Lung (tissue), 12 donors: ENCODE results near the gene CCHCR1. TPM values are rescaled to one million over a fixed set of nuclear protein-coding genes. Genes with fewer than 3 reads are reported as not detected.

ENCODE experiments used
- ATAC-seq: fragments of 200-7000 bp; cut with Tn5 transposase; one replicate; pipeline ENCODE4 v1.9.1; 2020; ENCODE audit warnings: moderate number of reproducible peaks; ENCODE audit not compliant: insufficient read depth, low FRiP score
- DNase-seq, 3 donors: peaks; one replicate each; pipeline ENCODE4 v3.0.0-alpha.2; 2013 to 2017
- H3K27ac ChIP-seq, 2 donors: one replicate each; pipeline ENCODE4 v1.5.1; 2013; ENCODE audit warnings: mild to moderate bottlenecking in 2 of 2, moderate library complexity in 2 of 2, control low read depth in 1 of 2, inconsistent platforms in 1 of 2, low read depth in 1 of 2, low read length in 1 of 2
- H3K27me3 ChIP-seq, 3 donors: one replicate each; pipeline ENCODE4 v1.5.1; 2013; ENCODE audit warnings: low read length in 2 of 3; ENCODE audit not compliant: control insufficient read depth in 3 of 3, insufficient read depth in 3 of 3
- H3K36me3 ChIP-seq, 4 donors: one replicate each; pipeline ENCODE4 v1.5.1; 2013; ENCODE audit warnings: low read length in 4 of 4, mild to moderate bottlenecking in 1 of 4, moderate library complexity in 1 of 4; ENCODE audit not compliant: control insufficient read depth in 4 of 4, insufficient read depth in 4 of 4
- H3K4me1 ChIP-seq, 5 donors: one replicate each; pipeline ENCODE4 v1.5.1; 2013; ENCODE audit warnings: low read length in 5 of 5, mild to moderate bottlenecking in 2 of 5, moderate library complexity in 1 of 5; ENCODE audit not compliant: control insufficient read depth in 5 of 5, insufficient read depth in 5 of 5
- H3K4me3 ChIP-seq: one replicate; pipeline ENCODE4 v1.5.1; 2013; ENCODE audit warnings: mild to moderate bottlenecking, control low read depth, moderate library complexity
- H3K9ac ChIP-seq, 2 donors: one replicate each; pipeline ENCODE4 v1.5.1; 2013; ENCODE audit warnings: low read length in 2 of 2, control low read depth in 1 of 2; ENCODE audit not compliant: insufficient read depth in 1 of 2
- H3K9me3 ChIP-seq, 4 donors: one replicate each; pipeline ENCODE4 v1.5.1; 2013; ENCODE audit warnings: low read length in 3 of 4, mild to moderate bottlenecking in 1 of 4, moderate library complexity in 1 of 4; ENCODE audit not compliant: control insufficient read depth in 4 of 4, insufficient read depth in 3 of 4
- CTCF ChIP-seq: IDR thresholded peaks from 2 replicates; pipeline ENCODE4 v1.5.1; 2012; ENCODE audit warnings: mild to moderate bottlenecking; ENCODE audit errors: control extremely low read depth, extremely low read depth
- WGBS, 2 donors: extraction: QIAGEN DNeasy Blood & Tissue Kit; methylation state at CpG; one replicate each; pipeline ENCODE4 v1.1.7; 2013; 5-methylcytosine and 5-hydroxymethylcytosine counted together
- polyA plus RNA-seq, 2 donors: library from polyadenylated mRNA; stranded (reverse); fragments of 200-250 nt; gene quantifications; one replicate each; pipeline ENCODE4 v1.2.1, GENCODE V29; 2013
- total RNA-seq, 2 donors: library from RNA; depleted of rRNA in 1 of 2; stranded (reverse); fragments of >200 nt in 1 of 2; gene quantifications; one replicate each; pipeline ENCODE4 v1.2.1, GENCODE V29; 2014 to 2021
- donor health status: control.
- donor health status: control.
- donor health status: Bipolar disorder and iron deficiency.
- donor health status: healthy.
- donor health status: DM: yes; HTN: yes; CAD: no.

CCHCR1 gene
- total and polyA plus RNA-seq, 4 donors: 11.0 to 32.8 (median 17.2) TPM

DNA sequence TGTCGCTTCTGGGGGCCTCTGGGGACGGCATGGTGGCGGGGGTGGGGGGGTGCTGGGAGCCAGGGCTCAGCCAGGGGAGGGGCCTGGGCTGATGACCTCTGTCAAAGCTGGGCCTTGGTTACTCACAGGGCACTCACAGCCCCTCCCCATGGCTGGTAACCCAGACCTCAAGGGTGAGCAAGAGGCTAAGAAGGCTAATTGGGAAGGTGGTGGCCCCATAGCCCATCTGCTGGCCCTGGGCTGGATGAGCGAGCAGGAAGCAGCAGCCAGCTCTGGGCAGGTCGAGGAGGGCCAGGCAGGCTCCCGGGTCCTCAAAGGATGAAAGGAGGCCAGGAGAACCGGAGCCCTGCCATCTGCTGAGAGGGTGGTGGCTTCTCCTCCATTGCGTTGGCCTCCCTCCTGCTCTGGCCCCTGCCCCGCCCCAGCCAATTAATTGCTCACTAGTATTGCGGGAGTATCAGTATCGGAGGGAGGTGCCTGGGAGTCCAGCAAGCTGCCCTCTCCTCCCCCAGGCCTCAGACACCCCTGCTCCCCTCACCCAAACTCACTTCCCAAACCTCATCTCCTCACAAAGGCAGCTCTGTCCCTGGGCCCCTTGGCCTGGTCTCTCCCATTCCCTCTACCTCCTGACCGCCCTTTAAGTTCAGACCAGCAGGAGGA is 36.3 kb downstream of the CCHCR1 start:
- Histone ChIP-seq H3K27ac (no peak overlapping the region), H3K4me1 (peaks cover 0 to 28% (median 0%) of the 10 kb centered on the region in 5 donors), H3K9ac (no peak overlapping the region), H3K4me3 (no peak overlapping the region), H3K27me3 (no peaks in the 10 kb centered on the region), H3K36me3 (no peaks in the 10 kb centered on the region), H3K9me3 (no peaks in the 10 kb centered on the region)
- TF ChIP-seq CTCF: no peak
- DNase-seq (no peak), ATAC-seq (no peak)
- WGBS, 2 donors: 89 to 95% methylated on average over 11 to 12 of the region's 12 CpGs

DNA sequence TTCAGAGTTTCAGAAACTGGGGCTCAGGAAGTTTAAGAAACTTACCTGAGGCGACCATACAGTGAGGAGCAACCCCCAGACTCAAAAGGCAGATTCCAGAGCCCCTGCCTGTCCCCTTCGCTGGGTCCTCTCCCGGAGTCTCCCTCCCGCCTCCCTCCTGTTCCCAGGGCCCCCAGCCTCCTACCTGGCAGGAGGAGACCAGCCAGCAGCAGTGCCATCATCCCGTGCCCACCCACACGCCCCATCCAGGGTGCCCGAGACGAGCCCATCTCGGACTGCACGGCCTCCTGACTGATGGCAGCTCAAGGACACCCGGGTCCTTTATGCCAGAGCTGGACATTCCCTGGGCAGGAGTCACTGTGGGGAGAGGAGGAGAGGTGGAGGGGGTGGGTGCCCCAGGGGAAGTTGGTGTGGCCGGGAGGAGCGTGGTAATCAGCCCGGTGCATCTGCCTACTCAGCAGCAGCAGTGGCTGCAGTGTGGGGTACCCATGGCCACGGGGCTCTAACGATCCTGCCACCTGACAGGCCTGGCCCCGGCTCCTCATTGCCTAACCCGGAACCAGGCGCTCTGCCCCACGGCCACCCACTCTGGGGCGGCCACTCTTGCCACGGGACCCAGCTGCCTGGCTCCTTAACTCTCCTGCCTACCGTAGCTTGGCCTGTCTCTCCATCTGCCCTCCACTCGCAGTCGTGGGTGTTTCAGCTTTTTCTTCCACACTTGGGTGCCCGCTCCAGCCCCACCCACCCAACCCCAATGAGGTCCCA is 37.3 kb downstream of the CCHCR1 start, which contains the start of gene CDSN:
CDSN (minus strand) TSS at position 296 of the 765 bp plus-strand sequence; CDS start at position 269, 27 bp downstream.
- H3K9ac ChIP-seq: no peak within 1 kb of the TSS
- H3K36me3 ChIP-seq: no peaks in the 10 kb centered on the region
- no peaks in the 10 kb centered on the region for H3K9me3 ChIP-seq
- no peak within 1 kb of the TSS for H3K27ac ChIP-seq
- DNase-seq (no peak), ATAC-seq (no peak)
- WGBS, 2 donors: 74 to 82% methylated on average over 22 to 26 of the region's 26 CpGs
- H3K4me3 ChIP-seq: no peak within 1 kb of the TSS
- H3K27me3 ChIP-seq: no peaks in the 10 kb centered on the region
- H3K4me1 ChIP-seq: peaks cover 0 to 28% (median 0%) of the 10 kb centered on the region in 5 donors
- no peak for TF ChIP-seq CTCF

DNA sequence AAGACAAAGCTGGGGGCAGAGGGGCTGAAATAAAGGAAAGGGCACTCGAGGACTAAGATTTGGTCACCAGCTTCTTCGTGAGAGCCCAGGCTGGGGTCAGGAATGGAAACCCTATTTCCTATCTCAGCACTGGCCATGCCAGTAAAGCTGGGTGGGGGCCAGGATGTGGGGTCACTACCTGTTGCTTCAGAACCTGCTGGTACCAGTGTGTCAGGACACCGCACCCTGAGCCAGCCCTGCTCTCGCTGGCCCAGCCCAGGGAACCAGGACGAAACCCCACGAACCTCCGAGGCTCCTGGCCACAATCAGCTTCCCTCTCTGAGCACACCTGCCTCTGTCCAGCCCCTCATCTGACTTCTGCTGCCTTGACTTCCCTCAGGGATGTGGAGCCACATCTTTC is 39.4 kb downstream of the CCHCR1 start:
- TF ChIP-seq CTCF: no peak
- 86 to 95% methylated on average over 7 of the region's 7 CpGs for WGBS, 2 donors
- Histone ChIP-seq H3K9ac (no peak overlapping the region), H3K9me3 (no peaks in the 10 kb centered on the region), H3K27me3 (no peaks in the 10 kb centered on the region), H3K4me1 (peaks cover 0 to 28% (median 0%) of the 10 kb centered on the region in 5 donors), H3K27ac (no peak overlapping the region), H3K4me3 (no peak overlapping the region), H3K36me3 (no peaks in the 10 kb centered on the region)
- DNase-seq: no peak
- ATAC-seq: no peak
